ENCODE data around the gene UCHL3. TPM values are rescaled to one million over a fixed set of nuclear protein-coding genes. Genes with fewer than 3 reads are reported as not detected.

The UCHL3 gene
- total and polyA plus RNA-seq, 2 of the 8 experiments (the other 6 are each of a cell fraction or from before 2014, with no cell fraction given): 33.0 to 61.1 TPM

DNA sequence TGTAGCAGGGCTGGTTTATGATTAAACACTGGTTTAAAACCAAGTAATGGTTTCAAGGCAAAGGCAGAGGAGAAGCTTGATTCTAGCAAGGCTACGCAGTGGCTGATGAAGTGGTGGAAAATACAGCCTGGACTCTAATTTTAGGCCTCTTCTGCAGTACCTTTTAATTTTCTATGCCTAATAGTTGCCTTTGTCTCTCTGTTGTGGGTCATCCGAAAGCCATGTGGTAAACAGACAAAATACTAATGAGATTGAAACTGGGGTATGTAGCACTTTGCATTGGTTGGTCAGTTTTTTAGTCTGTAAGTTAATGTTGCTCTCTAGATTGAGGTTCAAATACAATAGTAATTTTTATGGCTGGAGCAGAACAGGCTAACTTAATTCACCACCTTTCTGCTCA, 89.9 kb downstream of the UCHL3 start (continued):
- TF ChIP-seq CHD1 (IDR thresholded peaks at IDR 0.05; ENCODE audit: low read depth, low read length) (no peak), CTCF (IDR thresholded peaks at IDR 0.05; ENCODE audit: control extremely low read depth in 1 of 3, insufficient read depth in 1 of 3, low read depth in 1 of 3, low read length in 3 of 3) (no peak), KDM1A (IDR thresholded peaks at IDR 0.05; ENCODE audit: borderline replicate concordance, low read length) (no peak), EZH2 (IDR thresholded peaks at IDR 0.05; ENCODE audit: low read depth, low read length, severe bottlenecking) (no peak), TCF12 (IDR thresholded peaks at IDR 0.05; ENCODE audit: low read depth, low read length) (no peak), RBBP5 (IDR thresholded peaks at IDR 0.05; ENCODE audit: borderline replicate concordance, low read depth, low read length) (no peak), GTF2F1 (IDR thresholded peaks at IDR 0.05; ENCODE audit: borderline replicate concordance, low read depth, low read length) (no peak)
- TF ChIP-seq, protein P1, sequence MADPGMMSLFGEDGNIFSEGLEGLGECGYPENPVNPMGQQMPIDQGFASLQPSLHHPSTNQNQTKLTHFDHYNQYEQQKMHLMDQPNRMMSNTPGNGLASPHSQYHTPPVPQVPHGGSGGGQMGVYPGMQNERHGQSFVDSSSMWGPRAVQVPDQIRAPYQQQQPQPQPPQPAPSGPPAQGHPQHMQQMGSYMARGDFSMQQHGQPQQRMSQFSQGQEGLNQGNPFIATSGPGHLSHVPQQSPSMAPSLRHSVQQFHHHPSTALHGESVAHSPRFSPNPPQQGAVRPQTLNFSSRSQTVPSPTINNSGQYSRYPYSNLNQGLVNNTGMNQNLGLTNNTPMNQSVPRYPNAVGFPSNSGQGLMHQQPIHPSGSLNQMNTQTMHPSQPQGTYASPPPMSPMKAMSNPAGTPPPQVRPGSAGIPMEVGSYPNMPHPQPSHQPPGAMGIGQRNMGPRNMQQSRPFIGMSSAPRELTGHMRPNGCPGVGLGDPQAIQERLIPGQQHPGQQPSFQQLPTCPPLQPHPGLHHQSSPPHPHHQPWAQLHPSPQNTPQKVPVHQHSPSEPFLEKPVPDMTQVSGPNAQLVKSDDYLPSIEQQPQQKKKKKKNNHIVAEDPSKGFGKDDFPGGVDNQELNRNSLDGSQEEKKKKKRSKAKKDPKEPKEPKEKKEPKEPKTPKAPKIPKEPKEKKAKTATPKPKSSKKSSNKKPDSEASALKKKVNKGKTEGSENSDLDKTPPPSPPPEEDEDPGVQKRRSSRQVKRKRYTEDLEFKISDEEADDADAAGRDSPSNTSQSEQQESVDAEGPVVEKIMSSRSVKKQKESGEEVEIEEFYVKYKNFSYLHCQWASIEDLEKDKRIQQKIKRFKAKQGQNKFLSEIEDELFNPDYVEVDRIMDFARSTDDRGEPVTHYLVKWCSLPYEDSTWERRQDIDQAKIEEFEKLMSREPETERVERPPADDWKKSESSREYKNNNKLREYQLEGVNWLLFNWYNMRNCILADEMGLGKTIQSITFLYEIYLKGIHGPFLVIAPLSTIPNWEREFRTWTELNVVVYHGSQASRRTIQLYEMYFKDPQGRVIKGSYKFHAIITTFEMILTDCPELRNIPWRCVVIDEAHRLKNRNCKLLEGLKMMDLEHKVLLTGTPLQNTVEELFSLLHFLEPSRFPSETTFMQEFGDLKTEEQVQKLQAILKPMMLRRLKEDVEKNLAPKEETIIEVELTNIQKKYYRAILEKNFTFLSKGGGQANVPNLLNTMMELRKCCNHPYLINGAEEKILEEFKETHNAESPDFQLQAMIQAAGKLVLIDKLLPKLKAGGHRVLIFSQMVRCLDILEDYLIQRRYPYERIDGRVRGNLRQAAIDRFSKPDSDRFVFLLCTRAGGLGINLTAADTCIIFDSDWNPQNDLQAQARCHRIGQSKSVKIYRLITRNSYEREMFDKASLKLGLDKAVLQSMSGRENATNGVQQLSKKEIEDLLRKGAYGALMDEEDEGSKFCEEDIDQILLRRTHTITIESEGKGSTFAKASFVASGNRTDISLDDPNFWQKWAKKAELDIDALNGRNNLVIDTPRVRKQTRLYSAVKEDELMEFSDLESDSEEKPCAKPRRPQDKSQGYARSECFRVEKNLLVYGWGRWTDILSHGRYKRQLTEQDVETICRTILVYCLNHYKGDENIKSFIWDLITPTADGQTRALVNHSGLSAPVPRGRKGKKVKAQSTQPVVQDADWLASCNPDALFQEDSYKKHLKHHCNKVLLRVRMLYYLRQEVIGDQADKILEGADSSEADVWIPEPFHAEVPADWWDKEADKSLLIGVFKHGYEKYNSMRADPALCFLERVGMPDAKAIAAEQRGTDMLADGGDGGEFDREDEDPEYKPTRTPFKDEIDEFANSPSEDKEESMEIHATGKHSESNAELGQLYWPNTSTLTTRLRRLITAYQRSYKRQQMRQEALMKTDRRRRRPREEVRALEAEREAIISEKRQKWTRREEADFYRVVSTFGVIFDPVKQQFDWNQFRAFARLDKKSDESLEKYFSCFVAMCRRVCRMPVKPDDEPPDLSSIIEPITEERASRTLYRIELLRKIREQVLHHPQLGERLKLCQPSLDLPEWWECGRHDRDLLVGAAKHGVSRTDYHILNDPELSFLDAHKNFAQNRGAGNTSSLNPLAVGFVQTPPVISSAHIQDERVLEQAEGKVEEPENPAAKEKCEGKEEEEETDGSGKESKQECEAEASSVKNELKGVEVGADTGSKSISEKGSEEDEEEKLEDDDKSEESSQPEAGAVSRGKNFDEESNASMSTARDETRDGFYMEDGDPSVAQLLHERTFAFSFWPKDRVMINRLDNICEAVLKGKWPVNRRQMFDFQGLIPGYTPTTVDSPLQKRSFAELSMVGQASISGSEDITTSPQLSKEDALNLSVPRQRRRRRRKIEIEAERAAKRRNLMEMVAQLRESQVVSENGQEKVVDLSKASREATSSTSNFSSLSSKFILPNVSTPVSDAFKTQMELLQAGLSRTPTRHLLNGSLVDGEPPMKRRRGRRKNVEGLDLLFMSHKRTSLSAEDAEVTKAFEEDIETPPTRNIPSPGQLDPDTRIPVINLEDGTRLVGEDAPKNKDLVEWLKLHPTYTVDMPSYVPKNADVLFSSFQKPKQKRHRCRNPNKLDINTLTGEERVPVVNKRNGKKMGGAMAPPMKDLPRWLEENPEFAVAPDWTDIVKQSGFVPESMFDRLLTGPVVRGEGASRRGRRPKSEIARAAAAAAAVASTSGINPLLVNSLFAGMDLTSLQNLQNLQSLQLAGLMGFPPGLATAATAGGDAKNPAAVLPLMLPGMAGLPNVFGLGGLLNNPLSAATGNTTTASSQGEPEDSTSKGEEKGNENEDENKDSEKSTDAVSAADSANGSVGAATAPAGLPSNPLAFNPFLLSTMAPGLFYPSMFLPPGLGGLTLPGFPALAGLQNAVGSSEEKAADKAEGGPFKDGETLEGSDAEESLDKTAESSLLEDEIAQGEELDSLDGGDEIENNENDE (IDR thresholded peaks at IDR 0.05; ENCODE audit: insufficient replicate concordance, low read length): no peak

Data from H1 (cell line).